Mesendoderm (in vitro differentiated cells): Measurements from ENCODE around the gene DLG2.

Experiments used
- DNase-seq: peaks from one replicate; pipeline ENCODE4 v3.0.0; 2013
- H2AK5ac ChIP-seq: 2 replicates; pipeline ENCODE4 v1.6.1; 2013; ENCODE audit warnings: low read length, inconsistent platforms
- H2BK120ac ChIP-seq: 2 replicates; pipeline ENCODE4 v1.6.1; 2013; ENCODE audit warnings: low read depth, mild to moderate bottlenecking, low read length, moderate library complexity, mixed read lengths
- H2BK15ac ChIP-seq: replicated peaks from 2 replicates; pipeline ENCODE4 v1.6.1; 2013; ENCODE audit warnings: low read depth, mild to moderate bottlenecking, moderate library complexity
- H2BK5ac ChIP-seq: 2 replicates; pipeline ENCODE4 v1.6.1; 2013; ENCODE audit warnings: low read length, inconsistent platforms
- H3K18ac ChIP-seq: 2 replicates; pipeline ENCODE4 v1.6.1; 2013; ENCODE audit warnings: mild to moderate bottlenecking, low read length, mixed read lengths
- H3K23ac ChIP-seq: one replicate; pipeline ENCODE4 v1.6.1; 2013; ENCODE audit warnings: low read length
- H3K27ac ChIP-seq: 2 replicates; pipeline ENCODE4 v1.5.1; 2013; ENCODE audit warnings: low read depth, mild to moderate bottlenecking, inconsistent platforms, low read length, moderate library complexity
- H3K27me3 ChIP-seq: 2 replicates; pipeline ENCODE4 v1.6.1; 2013; ENCODE audit warnings: low read length, control low read depth, mild to moderate bottlenecking, inconsistent platforms; ENCODE audit not compliant: insufficient read depth, poor library complexity
- H3K36me3 ChIP-seq: 2 replicates; pipeline ENCODE4 v1.6.1; 2013; ENCODE audit warnings: low read length, inconsistent platforms; ENCODE audit not compliant: control insufficient read depth, insufficient read depth
- H3K4ac ChIP-seq: one replicate; pipeline ENCODE4 v1.6.1; 2013; ENCODE audit warnings: low read depth, mild to moderate bottlenecking, low read length, moderate library complexity
- H3K4me1 ChIP-seq: 2 replicates; pipeline ENCODE4 v1.6.1; 2013; ENCODE audit warnings: low read depth, low read length, inconsistent platforms; ENCODE audit not compliant: control insufficient read depth
- H3K4me2 ChIP-seq: 2 replicates; pipeline ENCODE4 v1.6.1; 2013; ENCODE audit warnings: low read length
- H3K4me3 ChIP-seq: 2 replicates; pipeline ENCODE4 v1.5.1; 2013; ENCODE audit warnings: mild to moderate bottlenecking, low read length
- H3K56ac ChIP-seq: one replicate; pipeline ENCODE4 v1.6.1; 2013; ENCODE audit warnings: low read length
- H3K79me1 ChIP-seq: 2 replicates; pipeline ENCODE4 v1.6.1; 2013; ENCODE audit warnings: low read length, inconsistent platforms
- H3K79me2 ChIP-seq: 2 replicates; pipeline ENCODE4 v1.6.1; 2013; ENCODE audit warnings: mild to moderate bottlenecking, low read length; ENCODE audit not compliant: control insufficient read depth, insufficient read depth
- H3K9ac ChIP-seq: 2 replicates; pipeline ENCODE4 v1.6.1; 2013; ENCODE audit warnings: low read length, inconsistent platforms
- H4K5ac ChIP-seq: one replicate; pipeline ENCODE4 v1.6.1; 2013; ENCODE audit warnings: low read length
- H4K8ac ChIP-seq: one replicate; pipeline ENCODE4 v1.6.1; 2013; ENCODE audit warnings: low read depth, mild to moderate bottlenecking, control low read depth, low read length, moderate library complexity
- WGBS: extraction: QIAGEN DNeasy Blood & Tissue Kit; methylation state at CpG from one replicate; pipeline ENCODE4 v1.1.7; 2013; ENCODE audit warnings: low lambda C conversion rate, missing lambda C conversion rate; ENCODE audit not compliant: insufficient coverage; ENCODE audit errors: extremely low coverage; 5-methylcytosine and 5-hydroxymethylcytosine counted together

The DLG2 gene

DNA sequence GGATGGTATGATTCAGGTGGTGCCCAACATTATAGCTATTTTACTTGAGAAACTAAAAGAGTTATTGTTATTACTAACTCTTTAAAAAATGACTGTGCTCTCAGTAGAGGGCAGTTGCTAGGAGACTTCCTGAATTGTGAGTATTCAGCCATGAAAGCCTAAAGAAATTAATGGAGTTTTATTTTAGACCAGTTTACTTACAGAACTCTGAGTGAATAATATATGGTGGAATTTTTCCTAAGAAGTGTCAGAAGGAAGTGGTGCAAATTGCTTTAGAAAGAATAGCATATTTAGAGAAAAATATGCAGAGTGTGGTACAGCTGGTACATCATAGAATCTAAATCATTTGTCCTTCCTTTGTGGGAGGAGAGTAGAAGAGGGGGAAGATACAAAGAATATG, 1651.1 kb downstream of the DLG2 start:
- Histone ChIP-seq H4K5ac (no peak overlapping the region), H2AK5ac (no peak overlapping the region), H2BK15ac (no peak overlapping the region), H3K56ac (no peak overlapping the region), H3K4me2 (no peak overlapping the region), H3K18ac (no peak overlapping the region), H3K36me3 (no peaks in the 10 kb centered on the region), H3K4me3 (no peak overlapping the region), H3K4ac (no peak overlapping the region), H3K9ac (no peak overlapping the region), H3K79me1 (no peaks in the 10 kb centered on the region), H3K79me2 (no peaks in the 10 kb centered on the region), H3K27me3 (no peaks in the 10 kb centered on the region), H3K4me1 (peaks cover 3% of the 10 kb centered on the region), H3K27ac (no peak overlapping the region), H2BK120ac (no peak overlapping the region), H4K8ac (no peak overlapping the region), H2BK5ac (no peak overlapping the region), H3K23ac (no peak overlapping the region)
- no peak for DNase-seq

DNA sequence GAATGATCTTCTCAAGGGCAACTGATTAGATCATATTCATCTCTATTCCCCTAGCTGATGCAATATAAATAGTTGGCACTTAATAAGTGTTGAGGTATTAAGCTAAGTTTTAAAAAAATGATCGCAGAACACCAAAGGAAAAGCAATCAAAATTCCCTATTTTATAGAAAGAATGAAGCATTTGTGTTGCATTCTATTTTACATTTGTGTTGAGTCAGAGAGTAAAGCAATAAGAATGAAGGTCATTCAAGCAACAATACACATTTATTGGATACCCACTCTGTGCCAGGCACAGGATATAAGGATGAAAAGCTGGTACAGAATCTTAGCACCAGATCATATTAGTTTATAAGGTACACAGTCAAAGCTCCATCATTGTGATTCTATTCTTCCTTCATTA, 1654.6 kb downstream of the DLG2 start:
- no CpG with 5 or more reads among the region's 1 CpG for WGBS
- Histone ChIP-seq H2BK5ac (no peak overlapping the region), H3K18ac (no peak overlapping the region), H2AK5ac (no peak overlapping the region), H3K9ac (no peak overlapping the region), H2BK15ac (no peak overlapping the region), H2BK120ac (no peak overlapping the region), H3K27me3 (no peaks in the 10 kb centered on the region), H3K36me3 (no peaks in the 10 kb centered on the region), H3K79me2 (no peaks in the 10 kb centered on the region), H3K27ac (no peak overlapping the region), H3K56ac (no peak overlapping the region), H3K4me1 (no peaks in the 10 kb centered on the region), H3K4ac (no peak overlapping the region), H4K8ac (no peak overlapping the region), H3K79me1 (no peaks in the 10 kb centered on the region), H3K4me2 (no peak overlapping the region), H3K23ac (no peak overlapping the region), H3K4me3 (no peak overlapping the region), H4K5ac (no peak overlapping the region)
- no peak for DNase-seq

DNA sequence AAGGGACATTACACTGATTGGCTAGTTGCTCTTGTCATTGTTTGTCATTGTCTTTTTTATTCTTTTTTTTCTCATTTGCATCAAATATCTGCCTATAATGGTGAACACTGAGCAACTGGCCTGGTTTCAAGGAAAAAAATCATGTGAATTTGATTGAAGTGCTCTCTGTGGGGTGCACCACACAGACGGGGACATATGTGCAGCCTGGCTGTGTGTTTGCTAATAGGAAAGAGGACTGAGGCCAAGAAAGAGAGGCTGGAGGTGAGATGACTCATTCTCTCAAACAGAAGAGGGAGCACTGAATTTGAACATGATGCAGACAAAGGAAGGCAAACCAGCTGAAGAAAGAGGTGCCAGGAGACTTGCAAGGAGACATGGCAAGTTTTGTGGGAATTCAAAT, 1656.1 kb downstream of the DLG2 start:
- Histone ChIP-seq H3K36me3 (no peaks in the 10 kb centered on the region), H3K27ac (no peak overlapping the region), H2AK5ac (no peak overlapping the region), H3K27me3 (no peaks in the 10 kb centered on the region), H3K18ac (no peak overlapping the region), H3K79me1 (no peaks in the 10 kb centered on the region), H3K79me2 (no peaks in the 10 kb centered on the region), H3K23ac (no peak overlapping the region), H3K4me2 (no peak overlapping the region), H3K4me3 (no peak overlapping the region), H4K5ac (no peak overlapping the region), H3K56ac (no peak overlapping the region), H3K4ac (no peak overlapping the region), H2BK15ac (no peak overlapping the region), H4K8ac (no peak overlapping the region), H3K9ac (no peak overlapping the region), H2BK120ac (no peak overlapping the region), H3K4me1 (no peaks in the 10 kb centered on the region), H2BK5ac (no peak overlapping the region)
- peak; percentile 58 for DNase-seq
- WGBS, result no CpG with 5 or more reads among the region's 1 CpG

DNA sequence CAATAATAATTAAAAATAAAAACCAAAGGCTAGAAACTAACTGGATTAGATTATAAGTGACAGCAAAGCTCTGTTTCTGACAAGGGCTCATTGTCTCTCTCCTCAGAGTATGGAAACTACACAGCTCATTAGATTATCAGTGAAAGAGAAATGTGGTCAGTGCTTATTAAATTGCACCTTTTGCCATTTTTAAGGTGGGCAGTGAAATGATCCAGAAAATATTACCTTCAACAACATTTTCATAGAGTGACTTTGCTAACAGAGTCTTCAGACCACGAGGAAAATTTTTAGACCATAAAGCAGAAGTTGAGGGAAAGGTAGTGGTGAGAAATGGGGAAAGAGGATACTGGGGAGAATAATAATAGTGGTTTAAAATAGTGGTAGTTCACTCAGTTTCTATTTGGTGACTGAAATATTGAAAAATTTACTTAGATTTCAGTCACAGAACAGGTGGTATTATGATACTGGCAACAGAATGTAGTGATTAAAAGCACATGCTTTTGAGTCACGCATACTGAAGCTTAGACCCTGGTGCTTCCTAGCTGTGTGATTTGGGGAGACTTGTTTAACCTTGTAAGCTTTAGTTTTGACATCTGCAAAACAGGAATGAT, 1657.0 kb downstream of the DLG2 start:
- Histone ChIP-seq H3K18ac (no peak overlapping the region), H2BK15ac (no peak overlapping the region), H3K4ac (no peak overlapping the region), H3K36me3 (no peaks in the 10 kb centered on the region), H4K5ac (no peak overlapping the region), H3K23ac (no peak overlapping the region), H4K8ac (no peak overlapping the region), H3K9ac (no peak overlapping the region), H3K4me3 (no peak overlapping the region), H3K4me2 (no peak overlapping the region), H2BK120ac (no peak overlapping the region), H3K27ac (no peak overlapping the region), H3K79me1 (no peaks in the 10 kb centered on the region), H2BK5ac (no peak overlapping the region), H3K56ac (no peak overlapping the region), H3K27me3 (no peaks in the 10 kb centered on the region), H3K4me1 (no peaks in the 10 kb centered on the region), H3K79me2 (no peaks in the 10 kb centered on the region), H2AK5ac (no peak overlapping the region)
- no CpG with 5 or more reads among the region's 2 CpGs for WGBS
- no peak for DNase-seq

DNA sequence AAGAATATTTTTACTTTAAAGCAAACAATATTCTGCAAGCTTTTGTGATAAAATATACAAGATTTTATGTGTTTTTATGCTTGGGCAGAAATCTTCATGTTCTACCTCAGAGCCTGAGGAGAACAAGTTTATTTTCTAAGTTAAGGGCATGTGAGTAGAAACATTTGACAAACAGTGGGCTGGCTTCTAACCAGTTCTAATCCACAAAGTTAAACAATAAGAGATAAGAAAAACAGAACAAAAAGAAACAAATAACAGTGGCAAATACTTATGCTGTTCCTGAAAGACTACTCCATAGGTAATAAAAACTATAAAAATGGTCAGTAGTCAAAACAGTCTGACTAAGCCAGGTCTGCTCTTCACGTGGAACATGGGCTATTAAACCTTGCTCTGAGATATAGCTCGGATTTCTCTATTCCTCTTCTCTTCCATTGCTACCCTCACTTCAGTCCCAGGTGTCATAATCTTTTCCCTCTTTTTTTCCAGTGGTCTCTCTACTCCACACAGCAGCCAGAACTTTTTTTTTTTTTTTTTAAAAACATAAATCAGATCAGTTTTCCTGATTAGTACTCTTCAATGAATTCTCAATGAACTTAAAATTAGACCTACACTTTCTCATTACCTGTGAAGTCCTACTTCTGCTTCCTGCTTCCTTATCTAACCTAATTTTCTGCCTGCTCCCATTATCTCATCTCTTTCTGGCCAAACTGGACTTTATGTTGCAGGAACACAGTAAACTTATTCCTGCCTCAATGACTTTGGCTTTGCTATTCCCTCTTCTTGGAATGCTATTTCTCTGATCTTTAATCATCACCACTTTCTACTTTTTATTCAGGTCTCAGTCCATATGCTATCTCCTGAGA, 1669.9 kb downstream of the DLG2 start:
- no peak overlapping the region for H2BK5ac ChIP-seq
- H3K23ac ChIP-seq, result no peak overlapping the region
- H3K56ac ChIP-seq, result no peak overlapping the region
- H3K9ac ChIP-seq, result no peak overlapping the region
- H4K8ac ChIP-seq, result no peak overlapping the region
- no peak overlapping the region for H2BK15ac ChIP-seq
- no peak overlapping the region for H3K18ac ChIP-seq
- no peaks in the 10 kb centered on the region for H3K79me1 ChIP-seq
- no peak overlapping the region for H3K4me3 ChIP-seq
- H3K4me2 ChIP-seq, result no peak overlapping the region
- H3K36me3 ChIP-seq, result no peaks in the 10 kb centered on the region
- H3K27me3 ChIP-seq, result no peaks in the 10 kb centered on the region
- no peak overlapping the region for H3K27ac ChIP-seq
- no peak overlapping the region for H2AK5ac ChIP-seq
- H3K79me2 ChIP-seq, result no peaks in the 10 kb centered on the region
- H4K5ac ChIP-seq, result no peak overlapping the region
- DNase-seq, result peak; percentile 22
- H2BK120ac ChIP-seq, result no peak overlapping the region
- no peaks in the 10 kb centered on the region for H3K4me1 ChIP-seq
- no CpG with 5 or more reads among the region's 2 CpGs for WGBS
- H3K4ac ChIP-seq, result no peak overlapping the region
